Neural cell (in vitro differentiated cells): Measurements from ENCODE around the gene SDHC.

ENCODE experiments used
- CTCF ChIP-seq: fragments of 450-650 bp; IDR thresholded peaks from 2 replicates; pipeline ENCODE4 v1.5.1; 2014; ENCODE audit warnings: antibody characterized with exemption, mild to moderate bottlenecking, moderate library complexity; ENCODE audit not compliant: poor library complexity, severe bottlenecking
- POLR2AphosphoS5 ChIP-seq: IDR thresholded peaks from 2 replicates; pipeline ENCODE4 v1.6.1; 2012
- RAD21 ChIP-seq: fragments of 450-650 bp; conservative IDR thresholded peaks from 2 replicates; pipeline ENCODE4 v1.6.1; 2014; ENCODE audit warnings: antibody characterized with exemption, mild to moderate bottlenecking, moderate library complexity
- REST ChIP-seq: IDR thresholded peaks from 2 replicates; pipeline ENCODE4 v1.6.1; 2012; ENCODE audit warnings: borderline replicate concordance
- SMC3 ChIP-seq: fragments of 450-650 bp; conservative IDR thresholded peaks from 2 replicates; pipeline ENCODE4 v1.6.1; 2014; ENCODE audit warnings: antibody characterized with exemption, mild to moderate bottlenecking, moderate library complexity; ENCODE audit not compliant: poor library complexity

GRCh38 chr1:161367684-161368400 is 53.7 kb downstream of the SDHC start, which contains the start of gene CFAP126:
- TF ChIP-seq CTCF = peak; percentile 73
- TF ChIP-seq SMC3 = peak; percentile 55
- TF ChIP-seq POLR2AphosphoS5 = no peak
- no peak for TF ChIP-seq REST
- peak; percentile 68 for TF ChIP-seq RAD21
